HG03280 (cell line): ENCODE data around the gene SBF2.

ENCODE experiments used
- ATAC-seq: cut with Tn5 transposase; IDR thresholded peaks from one replicate; pipeline ENCODE4 v1.9.1; 2021; ENCODE audit warnings: mild to moderate bottlenecking, moderate library complexity; ENCODE audit not compliant: unreplicated experiment

SBF2 gene

DNA sequence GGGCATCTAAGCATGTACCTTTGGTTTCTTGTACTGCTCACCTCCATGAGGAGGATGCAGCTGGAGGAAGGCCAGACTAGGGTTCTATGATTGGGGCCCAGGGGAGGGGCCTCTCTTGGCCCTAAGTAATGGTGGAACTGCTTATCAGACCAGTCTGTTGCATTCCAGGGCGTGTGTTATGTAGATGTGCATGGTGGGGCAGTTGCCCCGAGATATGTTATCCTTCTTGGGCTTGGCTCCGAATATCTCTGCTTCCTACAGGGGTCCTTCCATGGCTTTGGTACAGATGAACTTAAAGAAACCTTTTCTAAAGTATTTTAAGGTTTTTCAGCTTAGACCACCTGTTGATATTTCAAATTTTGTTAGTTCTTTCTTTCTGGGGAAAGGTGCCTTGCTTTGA is 504.1 kb downstream of the SBF2 start:
- no peak for ATAC-seq

DNA sequence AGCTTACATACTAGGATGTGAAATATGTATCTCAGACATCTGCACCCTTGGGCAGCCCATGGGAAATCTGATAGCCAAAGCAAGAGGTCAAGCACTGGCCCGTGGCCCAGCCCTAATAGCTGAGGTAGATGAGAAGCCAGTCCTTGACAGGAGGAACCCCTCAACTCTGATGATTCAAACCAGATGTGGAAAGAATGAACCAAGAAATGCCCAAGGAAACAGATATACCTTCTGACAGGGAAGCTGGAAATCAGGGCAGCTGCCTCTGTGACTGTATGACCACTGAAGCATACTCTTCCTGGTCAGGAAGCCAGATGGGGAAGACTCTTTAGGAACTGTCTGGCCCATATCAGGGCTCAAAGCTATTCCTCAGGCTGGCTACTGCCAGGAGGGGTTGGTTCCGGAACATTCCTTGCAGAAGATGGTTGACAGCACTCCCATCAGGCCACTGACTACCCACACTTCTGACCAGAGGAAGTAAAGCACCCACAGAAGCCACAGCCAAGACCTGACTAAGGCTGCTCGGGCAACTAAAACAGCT is 506.0 kb downstream of the SBF2 start:
- no peak for ATAC-seq

DNA sequence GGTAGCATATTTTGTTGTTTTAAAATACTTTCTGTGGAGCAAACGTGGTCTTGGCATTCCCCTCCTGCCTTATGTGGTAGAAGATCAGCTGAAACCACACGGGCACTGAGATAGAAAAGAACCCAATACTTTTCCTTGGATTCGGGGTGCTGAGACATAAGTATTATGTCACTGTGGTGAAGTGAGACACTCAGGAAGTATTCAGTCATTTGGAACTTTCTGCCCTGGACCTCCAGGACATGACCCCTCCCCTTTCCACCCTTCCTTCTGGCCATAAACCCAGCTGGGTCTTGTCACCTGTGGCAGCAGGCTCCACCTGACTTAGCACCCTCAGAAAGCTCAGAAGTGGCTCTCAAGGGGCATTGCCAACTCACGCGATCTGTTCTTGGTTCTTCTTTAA is 506.8 kb downstream of the SBF2 start:
- ATAC-seq = no peak

DNA sequence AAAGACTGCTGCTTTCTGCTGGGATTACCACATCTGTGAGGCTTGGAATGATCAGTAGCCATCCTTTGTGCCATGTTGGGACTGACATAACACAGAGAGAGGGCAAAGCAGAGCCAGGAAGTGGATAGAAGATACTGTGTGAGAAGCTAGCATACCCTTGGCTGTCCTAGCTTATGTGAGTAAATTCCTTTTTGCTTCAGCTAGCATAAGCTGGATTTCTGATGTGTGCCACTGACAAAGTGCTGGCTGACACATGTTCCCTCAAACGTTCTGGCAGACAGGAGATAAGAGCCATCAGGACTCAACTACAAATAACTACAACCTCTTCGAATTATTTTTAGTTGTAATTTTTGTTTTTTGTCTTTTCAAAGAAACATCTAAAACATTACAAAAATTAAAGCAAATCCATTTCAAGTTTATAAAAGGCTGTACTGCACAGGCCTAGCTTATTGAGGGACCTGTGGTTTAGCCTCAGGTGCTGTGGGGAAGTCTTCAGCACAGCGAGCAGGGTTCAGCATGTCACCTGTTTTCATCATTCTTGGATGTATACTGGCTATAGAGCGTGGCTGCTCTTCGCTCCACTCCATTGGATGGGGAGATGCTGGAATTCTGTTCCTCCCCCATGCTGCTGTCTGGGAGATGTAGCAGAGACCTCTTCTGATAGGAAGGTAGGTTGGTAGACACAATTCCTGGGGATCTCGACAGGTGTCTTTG is 509.3 kb downstream of the SBF2 start:
- ATAC-seq = no peak

DNA sequence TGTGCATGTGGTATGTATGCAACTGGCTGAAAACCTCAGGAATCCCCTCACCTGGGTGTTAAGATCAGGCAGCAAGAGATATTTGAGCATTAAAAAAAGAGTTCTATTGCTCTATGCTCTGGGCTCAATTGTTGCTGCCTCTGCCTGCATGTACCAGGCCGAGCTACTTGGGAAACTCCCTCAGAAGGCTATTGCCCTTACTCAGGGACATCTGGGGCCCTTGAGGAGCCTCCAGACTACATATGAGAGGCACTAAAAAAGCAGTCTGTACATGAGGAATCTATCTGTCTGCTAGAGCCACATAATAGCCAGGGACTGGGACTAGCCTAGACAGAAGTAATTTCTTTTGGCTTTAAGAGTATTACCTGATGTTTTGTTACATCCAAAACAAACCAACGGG is 510.0 kb downstream of the SBF2 start:
- ATAC-seq = no peak

DNA sequence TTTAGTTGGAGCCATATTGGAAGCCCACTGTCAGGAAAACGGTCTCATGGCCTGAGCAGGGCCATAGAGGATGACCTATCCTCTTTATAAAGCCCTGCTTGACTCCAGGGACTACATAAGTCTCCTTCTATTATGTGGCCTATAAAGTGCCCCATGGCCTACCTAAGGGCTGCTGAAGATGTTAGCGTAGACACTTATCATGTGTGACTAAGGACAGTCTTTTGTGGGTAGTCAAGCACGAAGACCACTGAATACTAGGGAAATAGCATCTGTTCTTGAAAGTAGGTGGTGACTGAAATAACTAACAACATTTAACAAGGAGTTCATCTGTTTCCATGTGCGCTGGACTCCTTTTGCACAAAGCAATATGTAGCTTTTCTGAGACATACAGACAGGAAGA is 513.1 kb downstream of the SBF2 start:
- ATAC-seq = no peak

DNA sequence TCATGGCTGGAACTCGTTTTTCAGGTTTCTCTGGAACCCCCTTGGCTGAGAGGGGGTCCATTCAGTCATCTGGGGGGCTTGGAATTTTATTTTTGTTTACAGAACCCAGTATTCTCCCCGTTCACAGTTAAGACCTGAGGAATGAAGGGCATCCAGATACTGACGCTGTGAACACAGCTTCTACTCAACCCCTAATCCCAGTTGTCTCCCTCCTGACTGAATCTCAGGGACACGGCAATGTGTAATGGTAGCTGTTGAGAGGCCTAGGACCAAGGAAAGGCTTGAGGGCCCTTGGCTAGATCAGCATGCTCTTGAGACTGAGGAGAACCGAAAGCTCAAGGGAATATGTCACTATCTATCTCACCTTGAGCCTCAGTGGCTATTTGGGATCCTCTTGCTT is 516.5 kb downstream of the SBF2 start:
- ATAC-seq = no peak

DNA sequence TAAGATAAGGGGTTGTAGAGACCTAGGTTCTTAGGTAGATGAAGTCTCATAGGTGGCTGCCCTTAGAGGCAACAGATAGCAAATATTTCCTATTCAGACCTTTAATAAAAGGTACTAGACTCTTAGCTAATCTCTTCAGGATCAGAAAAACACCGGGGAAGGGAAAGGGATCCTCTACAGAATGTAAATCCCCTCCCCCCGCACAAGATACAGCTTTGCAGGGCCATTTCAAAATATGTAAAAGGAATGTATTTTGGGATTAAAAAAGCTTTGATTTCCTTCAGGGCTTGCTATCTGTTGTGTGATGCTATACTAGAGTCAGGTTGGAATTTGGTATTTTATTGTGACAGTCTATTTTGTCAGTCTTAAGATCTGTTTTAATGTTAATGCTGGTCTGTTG is 517.0 kb downstream of the SBF2 start:
- no peak for ATAC-seq

DNA sequence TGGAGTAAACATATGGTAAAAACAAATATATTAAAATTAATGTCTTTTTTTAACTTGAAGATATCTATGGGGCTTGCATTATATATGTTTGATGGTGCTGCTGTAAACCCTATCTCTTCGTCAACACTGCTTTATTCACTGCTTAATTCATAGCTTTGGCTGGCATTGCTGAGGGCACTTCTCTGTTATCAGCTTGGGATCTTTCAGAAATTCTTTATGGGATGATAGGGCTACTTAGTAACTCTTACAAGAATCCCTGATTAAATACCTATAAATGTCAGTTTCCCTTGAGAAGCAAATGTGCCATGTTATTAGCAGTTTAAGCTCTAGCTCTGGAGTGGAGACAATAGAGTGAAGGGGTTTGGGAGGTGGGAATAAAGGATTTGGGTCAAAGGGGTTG is 517.8 kb downstream of the SBF2 start:
- no peak for ATAC-seq

DNA sequence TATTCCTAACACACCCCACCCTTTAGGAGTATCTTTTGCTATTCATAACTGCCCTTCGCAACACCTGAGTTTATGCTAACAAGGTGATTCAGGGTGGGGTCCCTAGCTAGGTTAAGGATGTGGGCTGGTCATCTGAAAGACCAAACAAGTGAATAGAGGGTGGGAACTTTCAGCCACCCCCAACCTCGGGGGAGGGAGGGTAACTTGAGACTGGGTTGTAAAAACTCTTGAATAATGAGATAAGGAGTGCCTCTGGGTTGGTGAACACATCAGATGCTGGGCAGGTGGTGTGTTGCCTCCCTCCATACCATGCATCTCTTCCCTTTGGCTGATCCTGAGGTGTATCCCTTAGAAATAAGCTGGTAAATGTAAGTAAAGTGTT is 518.6 kb downstream of the SBF2 start:
- no peak for ATAC-seq

DNA sequence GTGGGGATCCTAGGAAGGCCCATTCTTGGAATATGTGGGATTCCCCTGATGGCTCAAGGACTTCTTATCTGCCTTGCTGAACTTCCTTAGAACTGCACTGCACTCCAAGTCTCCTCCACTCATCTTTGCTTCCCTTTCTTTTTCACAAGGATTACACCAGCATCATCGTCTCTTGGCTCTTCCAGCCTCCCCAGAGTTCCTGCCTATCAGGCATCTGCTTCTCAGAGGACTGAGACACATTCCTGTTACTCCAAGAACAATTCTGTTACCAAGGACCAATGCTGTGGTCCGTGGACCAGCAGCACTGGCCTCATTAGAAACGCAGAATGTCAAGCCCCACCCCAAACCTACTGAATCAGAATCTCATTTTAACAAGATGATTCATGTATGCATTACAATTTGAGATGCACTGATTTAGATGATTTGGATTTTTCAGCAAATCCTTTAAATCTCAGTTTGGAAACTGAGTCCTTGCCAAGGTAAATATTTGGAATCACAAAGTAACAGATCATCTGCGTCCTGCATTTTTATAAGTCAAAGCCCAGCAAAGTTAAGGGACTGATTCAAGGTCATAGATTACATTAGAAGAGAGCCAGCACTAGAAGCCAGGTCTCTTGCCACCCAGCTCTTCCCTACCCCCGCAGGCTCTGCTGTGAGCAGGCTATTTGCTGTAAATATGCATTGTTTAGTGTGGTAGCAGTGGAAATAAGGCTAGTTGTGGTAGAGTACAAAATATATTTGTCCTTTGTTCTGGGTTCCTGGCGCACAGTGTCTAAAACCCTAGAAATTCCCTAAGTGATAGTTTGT is 519.2 kb downstream of the SBF2 start:
- ATAC-seq = no peak

DNA sequence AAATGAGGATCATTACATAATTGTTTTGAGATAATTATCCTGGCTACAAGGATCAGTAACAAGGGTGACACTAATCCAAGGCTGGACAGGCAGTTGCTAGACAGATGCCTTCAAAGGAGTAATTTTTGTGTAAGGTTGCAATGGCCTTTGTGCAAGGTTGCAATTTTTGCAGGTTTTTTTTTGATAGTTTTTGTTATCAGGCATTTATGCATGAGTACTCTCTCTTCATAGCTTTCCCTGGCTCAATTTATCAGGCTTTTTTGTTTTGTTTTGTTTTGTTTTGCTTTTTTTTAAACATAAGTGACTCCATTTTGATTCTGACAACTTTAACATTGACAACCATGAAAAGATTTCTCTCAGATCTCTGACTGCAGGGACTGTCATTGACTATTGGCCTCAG is 519.9 kb downstream of the SBF2 start:
- no peak for ATAC-seq

DNA sequence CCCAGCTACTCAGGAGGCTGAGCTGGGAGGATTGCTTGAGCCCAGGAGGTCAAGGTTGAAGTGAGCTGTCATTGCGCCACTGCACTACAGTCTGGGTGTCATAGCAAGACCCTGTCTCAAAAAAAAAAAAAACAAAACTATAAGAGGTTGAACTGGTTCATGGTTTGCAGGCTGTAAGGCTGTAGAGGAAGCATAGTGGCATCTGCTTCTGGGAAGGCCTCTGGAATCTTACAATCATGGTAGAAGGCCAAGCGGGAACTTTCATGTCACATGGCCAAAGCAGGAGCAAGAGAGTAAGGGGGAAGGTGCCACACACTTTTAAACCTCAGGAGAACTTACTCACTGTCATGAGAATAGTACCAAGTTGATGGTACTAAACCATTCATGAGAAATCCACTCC is 520.5 kb downstream of the SBF2 start:
- no peak for ATAC-seq

DNA sequence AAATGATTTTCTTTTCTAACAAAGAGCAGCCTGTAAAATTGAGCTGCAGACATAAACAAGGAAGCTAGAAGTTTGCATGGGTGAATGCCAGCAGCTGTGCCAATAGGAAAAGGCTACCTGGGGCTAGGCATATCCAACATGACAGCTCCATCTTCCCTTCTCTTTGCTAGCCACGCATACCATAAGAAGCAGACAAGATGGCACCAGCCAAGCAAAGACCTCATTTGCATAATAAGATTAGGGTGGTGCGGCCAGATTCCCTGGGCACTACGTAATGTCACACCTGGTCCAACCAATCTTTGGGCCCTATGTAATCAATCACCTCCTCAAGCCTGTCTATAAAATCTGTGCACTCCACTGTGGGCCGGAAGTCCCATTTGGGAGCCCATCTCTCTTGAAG is 521.8 kb downstream of the SBF2 start:
- no peak for ATAC-seq

DNA sequence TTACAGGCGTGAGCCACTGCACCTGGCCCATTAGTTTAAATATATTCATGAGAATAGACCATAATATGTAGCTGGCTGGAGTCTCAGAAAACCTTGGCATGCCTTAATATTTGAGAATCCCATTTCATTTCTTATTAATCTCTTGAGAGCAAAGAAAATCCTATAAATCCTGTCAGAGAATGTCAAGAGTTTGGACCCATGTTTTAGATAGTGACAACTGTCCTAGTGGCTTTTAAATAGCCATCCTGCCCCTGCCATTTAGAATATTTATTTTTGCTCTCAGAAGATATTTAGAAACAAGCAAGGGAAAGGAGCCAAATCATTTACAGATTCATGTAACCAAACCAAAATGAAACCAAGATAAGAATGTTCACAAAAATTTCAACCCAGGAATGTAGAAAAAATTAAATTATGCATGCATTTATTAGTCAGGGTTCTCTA is 522.9 kb downstream of the SBF2 start:
- ATAC-seq = no peak

DNA sequence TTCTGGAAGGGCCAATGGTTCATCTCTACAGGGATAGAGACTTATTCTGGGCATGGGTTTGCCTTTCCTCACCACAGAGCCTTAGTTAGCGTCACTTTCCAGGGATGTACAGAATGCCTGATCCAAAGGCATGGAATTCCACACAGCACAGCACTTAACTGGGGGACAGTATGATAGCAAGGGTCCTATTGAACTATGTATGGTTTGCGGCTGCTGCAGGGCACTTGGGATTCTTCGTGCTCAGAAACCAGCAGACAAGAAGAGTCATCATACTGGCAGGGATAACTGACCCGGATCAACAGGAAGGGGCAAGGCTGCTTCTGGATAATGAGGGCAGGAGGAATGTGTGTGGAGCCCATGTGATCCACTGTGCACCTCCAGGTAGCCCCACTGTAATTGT is 524.4 kb downstream of the SBF2 start:
- no peak for ATAC-seq

DNA sequence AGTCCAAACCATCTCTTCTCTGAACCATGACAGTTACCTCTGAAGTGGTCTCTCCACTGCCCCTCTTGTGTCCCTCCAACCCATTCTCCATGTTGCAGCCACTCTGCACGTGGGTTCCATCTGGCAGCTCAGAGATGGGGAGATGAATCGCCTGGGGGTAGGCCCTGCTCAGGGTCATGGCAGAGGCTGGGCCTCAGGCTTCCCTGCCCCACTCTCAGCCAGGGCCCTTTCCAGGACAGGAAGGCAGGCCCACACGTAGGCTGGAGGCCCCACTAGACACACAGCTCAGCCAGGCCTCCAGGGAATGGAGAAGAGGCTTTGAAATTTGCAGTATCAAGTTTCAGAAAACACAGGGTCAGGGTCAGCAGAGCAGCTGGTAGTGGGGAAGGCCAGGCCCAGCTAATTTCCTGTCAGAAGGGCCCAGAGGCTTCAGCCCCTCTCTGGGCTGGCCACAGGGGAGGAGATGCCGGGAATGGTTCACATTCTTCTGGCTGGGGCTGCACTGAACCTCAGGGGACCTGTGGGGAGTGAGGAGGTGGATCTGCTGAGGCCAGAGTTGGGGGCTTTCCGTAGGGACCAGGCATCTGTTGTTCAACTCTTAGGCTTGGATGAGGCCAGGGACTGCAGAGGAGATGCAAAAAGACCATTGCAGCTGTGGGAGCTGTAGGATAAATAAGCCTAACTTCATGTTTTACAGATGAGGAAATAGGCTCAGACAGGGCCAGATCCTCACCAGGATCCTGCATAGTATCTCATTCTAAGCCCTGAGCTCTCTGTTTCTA is 528.5 kb downstream of the SBF2 start:
- ATAC-seq = no peak

DNA sequence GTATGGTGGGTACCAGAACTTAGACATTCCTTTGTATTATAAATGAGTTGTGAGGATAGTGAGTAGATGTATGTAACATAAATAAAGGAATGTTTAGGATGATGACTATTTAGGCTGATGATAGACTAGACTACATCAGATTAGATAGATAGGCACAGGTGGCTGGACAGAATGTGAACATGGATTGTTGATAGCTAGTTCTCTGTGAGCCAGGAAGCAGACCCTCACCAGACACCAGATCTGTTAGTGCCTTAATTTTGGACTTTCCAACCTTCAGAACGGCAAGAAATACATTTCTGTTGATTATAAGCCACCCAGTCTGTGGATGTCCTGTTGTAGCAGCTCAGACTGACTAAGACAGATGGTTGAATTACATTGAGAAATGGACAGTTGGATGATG is 530.7 kb downstream of the SBF2 start:
- no peak for ATAC-seq

DNA sequence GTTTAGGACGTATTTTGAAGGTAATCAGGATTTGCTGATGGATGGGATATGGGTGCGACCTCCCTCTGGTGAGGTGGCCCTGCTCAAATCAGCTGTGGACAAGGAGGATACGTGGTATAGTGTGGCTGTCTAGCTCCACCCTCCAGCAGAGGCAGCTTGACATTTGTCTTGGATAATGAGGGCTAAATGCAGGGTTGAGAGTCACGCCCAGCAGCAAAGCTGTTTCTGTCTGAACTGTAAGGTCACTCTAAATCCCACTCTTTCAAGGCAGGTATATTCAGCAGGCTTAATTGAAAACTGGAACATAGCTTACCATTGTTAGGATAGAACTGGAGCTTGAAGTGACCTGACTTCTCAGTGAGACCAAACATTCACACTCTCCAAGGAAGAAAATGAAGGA is 531.5 kb downstream of the SBF2 start:
- no peak for ATAC-seq

DNA sequence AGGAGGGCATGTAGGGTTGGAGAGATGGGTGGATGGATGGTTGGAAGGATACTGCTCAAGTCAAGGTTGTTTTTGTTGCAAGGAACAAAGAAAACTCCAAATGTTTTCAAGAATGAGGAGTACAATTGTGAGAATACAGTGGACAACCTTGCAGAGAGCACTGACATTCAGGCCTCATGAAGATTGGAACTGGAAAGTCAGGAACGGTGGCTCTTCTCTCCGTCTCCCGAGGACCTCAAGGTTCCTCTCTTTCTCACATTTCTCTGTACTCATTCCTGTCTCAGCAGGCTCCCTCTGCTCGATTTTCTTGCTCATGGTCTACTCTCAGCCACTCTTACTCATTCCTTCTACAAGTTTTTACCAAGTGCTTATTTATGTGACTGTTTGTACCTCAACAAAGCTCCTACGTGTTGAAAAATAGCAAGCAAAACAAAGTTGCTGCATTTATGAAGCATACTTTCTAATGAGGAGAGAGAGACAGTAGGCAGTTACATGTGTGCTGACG is 532.5 kb downstream of the SBF2 start:
- no peak for ATAC-seq

DNA sequence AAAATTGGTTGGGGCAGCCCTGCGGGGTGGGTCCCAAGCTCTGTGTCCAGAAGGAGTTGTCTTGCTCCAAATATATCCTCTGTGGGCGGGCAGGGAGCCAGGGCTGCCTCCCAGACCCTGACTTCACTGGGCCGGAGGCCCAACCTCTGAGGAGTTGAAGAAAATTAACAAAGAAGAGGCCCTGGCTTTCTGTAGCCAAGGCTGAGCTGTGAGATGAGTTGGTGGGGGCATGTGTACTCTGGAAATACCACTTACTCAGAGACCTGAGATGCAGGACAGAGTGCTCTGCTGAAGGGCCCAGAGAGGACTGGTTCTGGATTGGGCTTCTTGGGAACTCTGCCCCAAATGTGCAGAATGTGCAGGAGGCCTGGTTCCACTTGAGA is 533.8 kb downstream of the SBF2 start:
- ATAC-seq = no peak
